Activated naive CD8-positive, alpha-beta T cell treated with anti-CD3 and anti-CD28 coated beads, Interleukin-2, amount 50 U/mL, for 24 hours (primary cell): ENCODE data around the gene CCN5.
A peak's percentile ranks its signal among the peaks of the same experiment; 100 is the strongest.

ENCODE experiments used
- ATAC-seq: fragments of 150-1000 bp; cut with Tn5 transposase; one replicate; pipeline ENCODE4 v1.10.0; 2021
- DNase-seq: peaks from one replicate; pipeline ENCODE4 v3.0.0; 2021
- H3K27ac Mint-ChIP-seq: one replicate; pipeline ENCODE4 v1.8.0; 2021; ENCODE audit warnings: mild to moderate bottlenecking, mixed read lengths
- H3K27me3 Mint-ChIP-seq: one replicate; pipeline ENCODE4 v1.8.0; 2021; ENCODE audit warnings: mixed read lengths
- H3K36me3 Mint-ChIP-seq: one replicate; pipeline ENCODE4 v1.8.0; 2021; ENCODE audit warnings: low read depth, mixed read lengths
- H3K4me1 Mint-ChIP-seq: one replicate; pipeline ENCODE4 v1.8.0; 2021; ENCODE audit warnings: mixed read lengths
- H3K4me3 Mint-ChIP-seq: one replicate; pipeline ENCODE4 v1.8.0; 2021; ENCODE audit warnings: mild to moderate bottlenecking, moderate library complexity, mixed read lengths
- H3K9me3 Mint-ChIP-seq: one replicate; pipeline ENCODE4 v1.8.0; 2021; ENCODE audit warnings: mixed read lengths

CCN5 gene

GRCh38 chr20:44719841-44720240 lies 4.7 kb downstream of the CCN5 start:
- no peak overlapping the region for H3K4me3 Mint-ChIP-seq
- H3K27ac Mint-ChIP-seq, result no peak overlapping the region
- H3K4me1 Mint-ChIP-seq, result no peaks in the 10 kb centered on the region
- no peaks in the 10 kb centered on the region for H3K27me3 Mint-ChIP-seq
- no peaks in the 10 kb centered on the region for H3K9me3 Mint-ChIP-seq
- DNase-seq, result no peak
- ATAC-seq, result no peak
- H3K36me3 Mint-ChIP-seq, result no peaks in the 10 kb centered on the region

DNA sequence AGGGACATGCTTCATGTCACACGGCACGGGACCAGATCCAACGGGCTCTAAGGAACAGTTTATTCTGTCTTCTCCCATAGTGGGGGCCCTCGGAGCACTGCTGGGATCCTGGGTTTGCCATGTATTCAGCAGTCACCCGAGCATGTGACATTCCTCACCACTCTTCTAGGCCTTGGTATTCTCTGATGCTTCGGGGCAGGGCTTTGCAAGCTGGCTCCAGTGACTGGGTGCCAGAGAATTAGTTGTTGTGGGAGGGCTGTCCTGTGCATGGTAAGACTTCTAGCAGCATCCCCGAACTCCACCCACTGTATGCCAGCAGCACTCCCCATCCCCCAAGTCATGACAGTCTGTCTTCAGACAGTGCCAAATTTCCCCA lies 5.4 kb downstream of the CCN5 start:
- Mint-ChIP-seq H3K36me3 (no peaks in the 10 kb centered on the region), H3K4me3 (no peak overlapping the region), H3K27ac (no peak overlapping the region), H3K9me3 (no peaks in the 10 kb centered on the region), H3K4me1 (no peaks in the 10 kb centered on the region), H3K27me3 (no peaks in the 10 kb centered on the region)
- ATAC-seq (no peak), DNase-seq (no peak)

DNA sequence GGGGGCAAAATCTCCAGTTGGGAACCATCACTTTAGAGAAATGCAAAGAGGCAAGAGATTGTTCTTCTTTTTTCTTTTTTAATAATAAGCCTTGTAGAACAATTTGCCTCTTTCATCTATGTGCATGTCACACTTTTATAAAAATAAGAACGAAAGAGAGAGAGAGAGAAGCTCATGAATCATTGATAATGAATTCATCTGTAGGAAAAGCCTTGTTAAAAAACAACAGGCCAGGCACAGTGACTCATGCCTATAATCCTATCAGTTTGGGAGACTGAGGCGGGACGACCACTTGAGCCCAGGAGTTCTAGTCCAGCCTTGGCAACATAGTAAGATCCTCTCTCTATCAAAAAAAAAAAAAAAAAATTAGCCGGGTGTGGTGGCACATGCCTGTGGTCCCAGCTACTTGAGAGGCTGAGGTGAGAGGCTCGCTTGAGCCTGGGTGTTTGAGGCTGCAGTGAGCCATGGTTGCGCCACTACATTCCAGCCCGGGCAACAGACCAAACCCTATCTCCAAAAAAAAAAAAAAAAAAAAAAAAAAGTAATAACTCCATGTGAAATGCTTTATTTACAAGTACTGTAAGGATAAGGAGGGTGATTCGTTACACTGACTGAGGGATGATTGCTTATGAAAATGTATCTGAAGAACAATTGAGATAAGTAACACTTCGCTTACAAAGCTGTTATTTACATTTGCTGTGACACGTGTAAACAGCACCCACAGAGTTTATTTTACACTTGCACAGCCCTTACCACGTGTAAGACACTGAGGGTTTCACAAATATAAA lies 6.0 kb downstream of the CCN5 start:
- ATAC-seq, result no peak
- DNase-seq, result no peak
- no peaks in the 10 kb centered on the region for H3K36me3 Mint-ChIP-seq
- H3K9me3 Mint-ChIP-seq, result no peaks in the 10 kb centered on the region
- no peaks in the 10 kb centered on the region for H3K27me3 Mint-ChIP-seq
- H3K27ac Mint-ChIP-seq, result no peak overlapping the region
- H3K4me3 Mint-ChIP-seq, result no peak overlapping the region
- H3K4me1 Mint-ChIP-seq, result no peaks in the 10 kb centered on the region

- Mint-ChIP-seq H3K4me1 (no peaks in the 10 kb centered on the region), H3K27me3 (no peaks in the 10 kb centered on the region), H3K27ac (no peak overlapping the region), H3K4me3 (no peak overlapping the region), H3K36me3 (no peaks in the 10 kb centered on the region), H3K9me3 (no peaks in the 10 kb centered on the region)
- ATAC-seq (no peak), DNase-seq (no peak)
Measured at GRCh38 chr20:44721785-44722054, 6.6 kb downstream of the CCN5 start.

GRCh38 chr20:44722990-44723389 lies 7.8 kb downstream of the CCN5 start:
- DNase-seq (no peak), ATAC-seq (no peak)
- H3K9me3 Mint-ChIP-seq, result no peaks in the 10 kb centered on the region
- no peaks in the 10 kb centered on the region for H3K27me3 Mint-ChIP-seq
- no peaks in the 10 kb centered on the region for H3K4me1 Mint-ChIP-seq
- no peak overlapping the region for H3K4me3 Mint-ChIP-seq
- no peaks in the 10 kb centered on the region for H3K36me3 Mint-ChIP-seq
- no peak overlapping the region for H3K27ac Mint-ChIP-seq

DNA sequence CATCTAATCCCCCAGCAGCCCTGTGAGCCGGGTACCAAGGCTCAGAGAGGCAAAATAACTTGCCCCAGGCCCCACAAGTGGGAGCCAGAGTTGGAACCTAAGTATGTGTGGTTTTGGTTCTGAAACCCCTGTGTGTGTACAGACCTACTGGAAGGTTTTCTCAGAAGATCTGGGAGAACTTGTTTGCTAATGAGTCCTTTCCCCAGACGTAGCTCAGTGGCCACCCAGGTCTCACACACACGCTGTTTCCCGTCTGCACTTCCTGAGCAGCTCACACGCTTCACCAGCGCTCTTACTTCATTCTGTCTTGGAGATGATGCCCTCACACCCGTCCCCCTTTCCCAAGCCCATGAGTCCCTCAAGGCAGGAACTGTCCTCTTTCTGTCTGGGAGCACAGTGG lies 8.2 kb downstream of the CCN5 start:
- Mint-ChIP-seq H3K4me3 (no peak overlapping the region), H3K36me3 (no peaks in the 10 kb centered on the region), H3K4me1 (no peaks in the 10 kb centered on the region), H3K27me3 (no peaks in the 10 kb centered on the region), H3K27ac (no peak overlapping the region), H3K9me3 (no peaks in the 10 kb centered on the region)
- ATAC-seq, result no peak
- DNase-seq, result no peak

DNA sequence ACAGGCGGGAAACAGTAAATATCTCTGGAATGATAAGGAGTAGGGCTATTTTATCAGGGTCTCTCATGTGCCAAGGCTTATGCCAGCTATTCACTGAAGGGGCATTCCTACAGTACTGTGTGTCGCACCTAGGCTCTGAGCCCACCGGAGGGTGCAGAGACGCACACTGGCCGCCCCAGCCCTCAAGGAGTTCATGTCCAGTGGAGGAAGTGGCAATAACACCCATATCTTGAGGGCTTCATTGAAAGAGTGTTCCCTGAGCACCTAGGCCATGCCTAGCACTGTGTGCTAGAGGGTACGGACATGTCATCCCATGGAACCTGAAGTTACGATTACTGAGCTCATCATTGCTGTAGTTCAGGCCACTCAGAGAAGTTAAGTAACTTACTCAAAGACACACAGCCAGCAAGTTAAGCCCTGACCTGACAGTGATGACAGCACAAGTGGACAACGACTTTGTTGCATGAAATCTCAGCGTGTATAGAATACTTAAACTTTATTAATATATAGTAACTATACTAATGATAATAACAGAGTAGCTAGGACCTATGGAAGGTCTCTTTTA lies 8.7 kb downstream of the CCN5 start:
- no peak overlapping the region for H3K27ac Mint-ChIP-seq
- no peaks in the 10 kb centered on the region for H3K36me3 Mint-ChIP-seq
- H3K4me1 Mint-ChIP-seq, result no peaks in the 10 kb centered on the region
- no peaks in the 10 kb centered on the region for H3K27me3 Mint-ChIP-seq
- no peak for DNase-seq
- ATAC-seq, result no peak
- H3K4me3 Mint-ChIP-seq, result no peak overlapping the region
- H3K9me3 Mint-ChIP-seq, result no peaks in the 10 kb centered on the region

- Mint-ChIP-seq H3K9me3 (no peaks in the 10 kb centered on the region), H3K4me1 (no peaks in the 10 kb centered on the region), H3K27ac (no peak overlapping the region), H3K36me3 (no peaks in the 10 kb centered on the region), H3K27me3 (no peaks in the 10 kb centered on the region), H3K4me3 (no peak overlapping the region)
- ATAC-seq, result no peak
- DNase-seq, result no peak
Measured at GRCh38 chr20:44724423-44725091, 9.4 kb downstream of the CCN5 start.

GRCh38 chr20:44725837-44726236 lies 10.7 kb downstream of the CCN5 start:
- Mint-ChIP-seq H3K27me3 (no peaks in the 10 kb centered on the region), H3K36me3 (no peaks in the 10 kb centered on the region), H3K9me3 (no peaks in the 10 kb centered on the region), H3K4me3 (no peak overlapping the region), H3K27ac (no peak overlapping the region), H3K4me1 (no peaks in the 10 kb centered on the region)
- DNase-seq (no peak), ATAC-seq (no peak)

- Mint-ChIP-seq H3K4me3 (no peak overlapping the region), H3K27ac (no peak overlapping the region), H3K27me3 (no peaks in the 10 kb centered on the region), H3K9me3 (no peaks in the 10 kb centered on the region), H3K4me1 (no peaks in the 10 kb centered on the region), H3K36me3 (no peaks in the 10 kb centered on the region)
- no peak for DNase-seq
- ATAC-seq, result no peak
Measured at GRCh38 chr20:44727039-44727438, 11.9 kb downstream of the CCN5 start.

GRCh38 chr20:44727651-44728050 lies 12.5 kb downstream of the CCN5 start:
- H3K27ac Mint-ChIP-seq, result no peak overlapping the region
- H3K27me3 Mint-ChIP-seq, result no peaks in the 10 kb centered on the region
- DNase-seq (no peak), ATAC-seq (no peak)
- H3K9me3 Mint-ChIP-seq, result no peaks in the 10 kb centered on the region
- no peaks in the 10 kb centered on the region for H3K36me3 Mint-ChIP-seq
- H3K4me1 Mint-ChIP-seq, result peaks cover 2% of the 10 kb centered on the region
- no peak overlapping the region for H3K4me3 Mint-ChIP-seq

DNA sequence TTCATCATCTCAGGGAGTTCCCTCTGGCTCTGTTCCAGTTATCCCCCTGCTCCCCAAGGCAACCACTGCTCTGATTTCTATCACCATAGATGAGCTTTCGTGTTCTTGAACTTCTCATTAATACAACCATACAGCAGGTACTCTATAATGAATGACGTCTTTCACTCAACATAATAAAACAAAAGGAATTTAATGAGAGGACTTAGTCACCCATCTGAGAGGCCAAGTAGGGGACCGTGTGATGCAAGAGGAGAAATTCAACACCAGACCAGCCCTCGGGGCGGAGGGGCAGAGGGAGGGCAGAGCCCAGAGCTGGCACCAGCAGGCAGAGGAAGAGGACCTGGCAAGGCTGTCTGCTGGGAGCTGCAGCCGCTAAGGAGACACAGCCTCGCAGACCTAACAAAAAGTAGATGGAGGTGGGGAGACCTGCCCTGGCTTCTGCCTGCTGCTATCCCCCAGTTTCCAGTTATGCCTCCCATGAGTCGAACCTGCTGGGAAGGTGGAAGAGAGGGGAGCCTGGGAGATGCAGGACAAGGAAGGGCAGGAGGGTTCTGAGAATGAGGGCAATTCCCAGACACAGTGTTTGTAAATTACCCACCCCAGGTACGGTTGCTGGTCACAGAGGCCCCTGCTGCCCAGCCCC lies 13.8 kb downstream of the CCN5 start:
- no peak for ATAC-seq

GRCh38 chr20:44730441-44730840 lies 15.3 kb downstream of the CCN5 start:
- Mint-ChIP-seq H3K36me3 (no peaks in the 10 kb centered on the region), H3K9me3 (no peaks in the 10 kb centered on the region), H3K27me3 (no peaks in the 10 kb centered on the region), H3K4me3 (no peak overlapping the region), H3K4me1 (peaks cover 10% of the 10 kb centered on the region), H3K27ac (no peak overlapping the region)
- ATAC-seq (no peak), DNase-seq (no peak)

More for the DNA sequence above, 13.8 kb downstream of the CCN5 start:
- Mint-ChIP-seq H3K36me3 (no peaks in the 10 kb centered on the region), H3K9me3 (no peaks in the 10 kb centered on the region), H3K27ac (no peak overlapping the region), H3K4me1 (peaks cover 10% of the 10 kb centered on the region), H3K27me3 (no peaks in the 10 kb centered on the region), H3K4me3 (no peak overlapping the region)
- no peak for DNase-seq

GRCh38 chr20:44731657-44732056 lies 16.5 kb downstream of the CCN5 start:
- no peaks in the 10 kb centered on the region for H3K27me3 Mint-ChIP-seq
- no peaks in the 10 kb centered on the region for H3K36me3 Mint-ChIP-seq
- ATAC-seq, result no peak
- no peak overlapping the region for H3K27ac Mint-ChIP-seq
- peaks cover 16% of the 10 kb centered on the region for H3K4me1 Mint-ChIP-seq
- no peak for DNase-seq
- H3K4me3 Mint-ChIP-seq, result no peak overlapping the region
- H3K9me3 Mint-ChIP-seq, result no peaks in the 10 kb centered on the region

DNA sequence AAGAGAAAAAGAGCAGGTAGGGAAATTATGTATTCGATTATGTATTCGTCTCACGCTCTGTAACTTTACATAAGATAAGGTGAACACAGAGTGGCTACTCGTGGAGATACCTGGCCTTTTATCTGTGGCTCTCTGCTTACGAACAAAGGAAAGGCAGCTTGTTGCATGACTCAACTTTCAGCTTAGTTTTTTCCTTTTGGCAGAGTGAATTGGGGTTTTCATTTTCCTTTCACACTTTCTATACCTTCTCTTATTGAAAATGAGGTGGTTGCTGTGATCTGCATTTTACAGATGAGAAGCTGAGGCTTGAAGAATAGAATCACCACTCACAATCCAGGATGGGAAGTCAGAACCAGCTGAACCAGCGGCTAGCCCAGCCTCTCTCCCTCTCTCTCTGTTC lies 17.2 kb downstream of the CCN5 start:
- Mint-ChIP-seq H3K36me3 (no peaks in the 10 kb centered on the region), H3K9me3 (no peaks in the 10 kb centered on the region), H3K27ac (no peak overlapping the region), H3K27me3 (no peaks in the 10 kb centered on the region), H3K4me1 (peaks cover 19% of the 10 kb centered on the region), H3K4me3 (no peak overlapping the region)
- ATAC-seq (peak; percentile 47), DNase-seq (no peak)
